Spleen (tissue), 11 donors: ENCODE data around the gene PKM. TPM values are rescaled to one million over a fixed set of nuclear protein-coding genes. Genes with fewer than 3 reads are reported as not detected.

ENCODE experiments used
- DNase-seq: peaks from one replicate; pipeline ENCODE4 v3.0.0-alpha.2; 2020
- H3K27ac ChIP-seq, 8 donors: fragments of 200-600 bp; sonication (generic) in 7 of 8; 1 replicate in 4 of 8; 2 replicates in 4 of 8; pipeline versions ENCODE4 v1.5.0 to v1.8.0; 2016 to 2021; ENCODE audit warnings: inconsistent platforms in 4 of 8, mild to moderate bottlenecking in 4 of 8, moderate library complexity in 1 of 8
- H3K27me3 ChIP-seq, 7 donors: fragments of 200-600 bp; sonication (generic) in 6 of 7; replicated peaks in 1 of 7; 1 replicate in 4 of 7; 2 replicates in 3 of 7; pipeline versions ENCODE4 v1.5.0 to v1.8.0; 2016 to 2021; ENCODE audit warnings: inconsistent platforms in 3 of 7, mild to moderate bottlenecking in 1 of 7
- H3K36me3 ChIP-seq, 6 donors: fragments of 200-600 bp; sonication (generic) in 5 of 6; 1 replicate in 4 of 6; 2 replicates in 2 of 6; pipeline versions ENCODE4 v1.5.0 to v1.8.0; 2016 to 2021; ENCODE audit warnings: inconsistent platforms in 2 of 6
- H3K4me1 ChIP-seq, 6 donors: fragments of 200-600 bp; sonication (generic) in 5 of 6; 1 replicate in 3 of 6; 2 replicates in 3 of 6; pipeline versions ENCODE4 v1.5.0 to v1.8.0; 2016 to 2021; ENCODE audit warnings: inconsistent platforms in 3 of 6
- H3K4me3 ChIP-seq, 8 donors: fragments of 200-600 bp; sonication (generic) in 7 of 8; 1 replicate in 4 of 8; 2 replicates in 4 of 8; pipeline versions ENCODE4 v1.5.0 to v1.8.0; 2016 to 2021; ENCODE audit warnings: inconsistent platforms in 4 of 8, mild to moderate bottlenecking in 4 of 8, moderate library complexity in 2 of 8
- H3K9me3 ChIP-seq, 8 donors: fragments of 200-600 bp; sonication (generic) in 7 of 8; 1 replicate in 4 of 8; 2 replicates in 4 of 8; pipeline versions ENCODE4 v1.5.0 to v1.8.0; 2016 to 2021; ENCODE audit warnings: inconsistent platforms in 4 of 8
- POLR2A ChIP-seq, 3 donors: fragments of 450-650 bp; IDR thresholded peaks; one replicate each; pipeline ENCODE4 v1.5.1; 2017; ENCODE audit warnings: antibody characterized with exemption in 3 of 3, mild to moderate bottlenecking in 1 of 3
- POLR2AphosphoS5 ChIP-seq, 3 donors: sonication (generic); formaldehyde crosslinking; IDR thresholded peaks; one replicate each; pipeline ENCODE4 v1.5.1; 2017; ENCODE audit warnings: antibody characterized with exemption in 3 of 3
- WGBS, 5 donors: extraction: QIAGEN DNeasy Blood & Tissue Kit in 3 of 5; methylation state at CpG; one replicate each; pipeline versions ENCODE4 v1.1.5 to v1.1.7; 2013 to 2018; 5-methylcytosine and 5-hydroxymethylcytosine counted together
- intact Hi-C: fragments of 100-400 bp; cut with DNase I; formaldehyde crosslinking; loops from one replicate; pipeline ENCODE4 v1.15.0; 2023; ENCODE audit warnings: low total_unique reads
- polyA plus RNA-seq, 3 donors: library from polyadenylated mRNA; stranded (reverse); fragments of 200-250 nt; gene quantifications; one replicate each; pipeline ENCODE4 v1.2.1, GENCODE V29; 2013
- total RNA-seq, 7 donors: library from RNA; depleted of rRNA in 3 of 7; stranded (reverse); fragments of >200 nt in 3 of 7; fragmentation: NEBNext Ultra II Directional in 4 of 7; extraction: Animal tissue kit (Norgen Biotek cat#: 25700) in 4 of 7; gene quantifications; one replicate each; pipeline versions ENCODE4 v1.1.0 to v1.2.1, GENCODE V29; 2016 to 2021
- TF ChIP-seq, protein P1 (sequence below), 11 experiments: fragments of 200-600 bp in 7 of 11; fragments of 450-650 bp in 4 of 11; sonication (generic) in 4 of 11; IDR thresholded peaks in 8 of 11; conservative IDR thresholded peaks in 3 of 11; 1 replicate in 7 of 11; 2 replicates in 4 of 11; pipeline versions ENCODE4 v1.4.0 to v1.8.0; 2016 to 2021; ENCODE audit warnings: antibody characterized with exemption in 11 of 11, inconsistent platforms in 4 of 11, mild to moderate bottlenecking in 1 of 11
- donor health status: healthy with polysubstance abuse.
- donor health status: DM: no; HTN: no; CAD: no; lungs with moderate emphysema.
- donor health status: DM: no; HTN: no; CAD: no.
- donor health status: Bipolar disorder and iron deficiency.
- donor health status: healthy.
- donor health status: DM: no; HTN: no; CAD: no.
- donor health status: DM: yes; HTN: yes; CAD: no.

Gene PKM
- total and polyA plus RNA-seq, 10 donors = 156 to 543 (median 347) TPM

DNA sequence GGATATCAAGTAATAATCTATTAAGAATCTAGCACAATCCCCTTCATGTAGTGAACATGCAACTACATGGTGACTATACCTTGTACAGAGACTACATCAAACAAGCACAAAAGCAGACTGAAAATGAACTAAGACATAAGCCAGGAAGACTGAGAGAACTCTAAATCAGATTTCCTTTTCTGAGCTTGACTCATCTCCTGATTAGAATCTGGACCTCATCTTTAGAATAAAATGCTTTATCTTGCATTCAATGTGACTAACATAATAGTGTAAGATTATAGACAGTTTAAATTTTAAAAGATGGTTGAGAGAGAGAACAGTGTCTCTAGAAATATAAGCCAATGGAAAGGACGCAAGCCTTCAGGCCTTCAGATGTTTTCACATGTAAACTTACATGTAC, 17.5 kb upstream of the PKM start:
- intact Hi-C loops = no loop called here
- Histone ChIP-seq H3K9me3 (no peaks in the 10 kb centered on the region), H3K27ac (no peak overlapping the region), H3K4me1 (no peaks in the 10 kb centered on the region), H3K36me3 (peaks cover 2 to 100% (median 74%) of the 10 kb centered on the region in 6 donors), H3K4me3 (no peak overlapping the region), H3K27me3 (no peaks in the 10 kb centered on the region)
- TF ChIP-seq, protein P1, sequence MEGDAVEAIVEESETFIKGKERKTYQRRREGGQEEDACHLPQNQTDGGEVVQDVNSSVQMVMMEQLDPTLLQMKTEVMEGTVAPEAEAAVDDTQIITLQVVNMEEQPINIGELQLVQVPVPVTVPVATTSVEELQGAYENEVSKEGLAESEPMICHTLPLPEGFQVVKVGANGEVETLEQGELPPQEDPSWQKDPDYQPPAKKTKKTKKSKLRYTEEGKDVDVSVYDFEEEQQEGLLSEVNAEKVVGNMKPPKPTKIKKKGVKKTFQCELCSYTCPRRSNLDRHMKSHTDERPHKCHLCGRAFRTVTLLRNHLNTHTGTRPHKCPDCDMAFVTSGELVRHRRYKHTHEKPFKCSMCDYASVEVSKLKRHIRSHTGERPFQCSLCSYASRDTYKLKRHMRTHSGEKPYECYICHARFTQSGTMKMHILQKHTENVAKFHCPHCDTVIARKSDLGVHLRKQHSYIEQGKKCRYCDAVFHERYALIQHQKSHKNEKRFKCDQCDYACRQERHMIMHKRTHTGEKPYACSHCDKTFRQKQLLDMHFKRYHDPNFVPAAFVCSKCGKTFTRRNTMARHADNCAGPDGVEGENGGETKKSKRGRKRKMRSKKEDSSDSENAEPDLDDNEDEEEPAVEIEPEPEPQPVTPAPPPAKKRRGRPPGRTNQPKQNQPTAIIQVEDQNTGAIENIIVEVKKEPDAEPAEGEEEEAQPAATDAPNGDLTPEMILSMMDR (IDR thresholded peaks at IDR 0.05 in 8 of 11, conservative IDR thresholded peaks at IDR 0.05 in 3 of 11) = no peak
- no peak for TF ChIP-seq POLR2AphosphoS5 (IDR thresholded peaks at IDR 0.05)
- no peak for DNase-seq
- 96 to 100% (median 97%) methylated on average over 1 of the region's 1 CpG for WGBS, 5 donors

- peaks cover 0 to 4% (median 0%) of the 10 kb centered on the region in 6 donors for H3K4me1 ChIP-seq
- TF ChIP-seq POLR2AphosphoS5 (IDR thresholded peaks at IDR 0.05) (no peak), POLR2A (IDR thresholded peaks at IDR 0.05) (no peak)
- TF ChIP-seq, protein P1 (IDR thresholded peaks at IDR 0.05 in 8 of 11, conservative IDR thresholded peaks at IDR 0.05 in 3 of 11) = no peak
- H3K36me3 ChIP-seq = peaks cover 0 to 93% (median 54%) of the 10 kb centered on the region in 6 donors
Measured at GRCh38 chr15:72242775-72243370, 11.9 kb upstream of the PKM start.

DNA sequence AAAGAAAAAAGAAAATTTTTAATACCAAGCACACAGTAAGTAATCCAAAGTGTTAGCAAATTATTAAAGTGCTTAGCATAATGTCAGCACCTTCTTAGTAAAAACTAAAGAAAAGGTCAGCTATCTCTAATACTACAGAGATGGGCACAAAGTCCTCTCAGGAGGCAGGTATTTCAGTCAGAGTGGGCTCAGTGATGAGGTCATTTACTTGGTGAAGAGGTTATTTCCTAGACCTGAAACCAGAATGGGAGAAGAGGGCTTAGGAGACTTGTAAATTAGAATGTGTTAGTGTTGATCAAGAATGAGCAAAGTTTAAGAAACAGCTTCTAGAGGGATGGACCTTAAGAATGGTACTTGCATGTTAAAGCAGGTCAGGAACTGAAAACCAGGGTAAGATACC, 8.7 kb upstream of the PKM start:
- TF ChIP-seq POLR2AphosphoS5 (IDR thresholded peaks at IDR 0.05) (no peak), POLR2A (IDR thresholded peaks at IDR 0.05) (no peak)
- TF ChIP-seq, protein P1 (IDR thresholded peaks at IDR 0.05 in 8 of 11, conservative IDR thresholded peaks at IDR 0.05 in 3 of 11) = no peak
- intact Hi-C loops = no loop called here
- peaks cover 0 to 61% (median 41%) of the 10 kb centered on the region in 6 donors for H3K36me3 ChIP-seq
- DNase-seq = no peak
- H3K4me3 ChIP-seq = no peak overlapping the region
- H3K27me3 ChIP-seq = no peaks in the 10 kb centered on the region
- no peak overlapping the region for H3K27ac ChIP-seq
- peaks cover 0 to 21% (median 7%) of the 10 kb centered on the region in 6 donors for H3K4me1 ChIP-seq
- H3K9me3 ChIP-seq = no peaks in the 10 kb centered on the region

More at GRCh38 chr15:72242775-72243370, 11.9 kb upstream of the PKM start:
- intact Hi-C loops = no loop called here
- 73 to 79% (median 77%) methylated on average over 2 of the region's 2 CpGs for WGBS, 5 donors
- Histone ChIP-seq H3K27ac (no peak overlapping the region), H3K4me3 (no peak overlapping the region), H3K9me3 (no peaks in the 10 kb centered on the region), H3K27me3 (no peaks in the 10 kb centered on the region)
- DNase-seq = no peak

DNA sequence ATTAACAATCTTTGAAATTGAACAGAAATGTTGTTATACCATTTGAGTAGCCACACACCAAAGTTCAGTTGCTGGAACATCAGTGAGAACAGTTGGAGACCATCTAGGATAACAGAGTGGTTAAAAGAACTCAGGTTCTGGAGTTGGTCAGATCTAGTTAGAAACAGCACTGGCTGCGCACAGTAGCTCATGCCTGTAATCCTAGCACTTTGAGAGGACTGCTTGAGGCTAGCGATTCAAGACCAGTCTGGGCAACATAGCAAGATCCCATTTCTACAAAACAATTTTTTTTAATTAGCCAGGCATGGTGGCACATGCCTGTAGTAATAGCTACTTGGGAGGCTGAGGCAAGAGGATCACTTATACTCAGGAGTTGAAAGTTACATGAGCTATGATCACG, 7.6 kb upstream of the PKM start:
- Histone ChIP-seq H3K4me1 (peaks cover 0 to 24% (median 7%) of the 10 kb centered on the region in 6 donors), H3K9me3 (no peaks in the 10 kb centered on the region), H3K27ac (no peak overlapping the region), H3K27me3 (no peaks in the 10 kb centered on the region), H3K4me3 (no peak overlapping the region), H3K36me3 (peaks cover 0 to 50% (median 35%) of the 10 kb centered on the region in 6 donors)
- TF ChIP-seq POLR2AphosphoS5 (IDR thresholded peaks at IDR 0.05) (no peak), POLR2A (IDR thresholded peaks at IDR 0.05) (no peak)
- TF ChIP-seq, protein P1 (IDR thresholded peaks at IDR 0.05 in 8 of 11, conservative IDR thresholded peaks at IDR 0.05 in 3 of 11) = no peak
- 94 to 97% (median 96%) methylated on average over 3 of the region's 3 CpGs for WGBS, 5 donors
- no peak for DNase-seq
- intact Hi-C loops = no loop called here
